Middle frontal gyrus (tissue), 1 donor: ENCODE measurements around the gene ABCA2.
A peak's percentile ranks its signal among the peaks of the same experiment; 100 is the strongest.

ENCODE experiments used
- DNase-seq: peaks from one replicate; pipeline ENCODE4 v3.0.0-alpha.2; 2015; ENCODE audit warnings: low spot score; ENCODE audit errors: extremely low spot score

Gene ABCA2, protein sequence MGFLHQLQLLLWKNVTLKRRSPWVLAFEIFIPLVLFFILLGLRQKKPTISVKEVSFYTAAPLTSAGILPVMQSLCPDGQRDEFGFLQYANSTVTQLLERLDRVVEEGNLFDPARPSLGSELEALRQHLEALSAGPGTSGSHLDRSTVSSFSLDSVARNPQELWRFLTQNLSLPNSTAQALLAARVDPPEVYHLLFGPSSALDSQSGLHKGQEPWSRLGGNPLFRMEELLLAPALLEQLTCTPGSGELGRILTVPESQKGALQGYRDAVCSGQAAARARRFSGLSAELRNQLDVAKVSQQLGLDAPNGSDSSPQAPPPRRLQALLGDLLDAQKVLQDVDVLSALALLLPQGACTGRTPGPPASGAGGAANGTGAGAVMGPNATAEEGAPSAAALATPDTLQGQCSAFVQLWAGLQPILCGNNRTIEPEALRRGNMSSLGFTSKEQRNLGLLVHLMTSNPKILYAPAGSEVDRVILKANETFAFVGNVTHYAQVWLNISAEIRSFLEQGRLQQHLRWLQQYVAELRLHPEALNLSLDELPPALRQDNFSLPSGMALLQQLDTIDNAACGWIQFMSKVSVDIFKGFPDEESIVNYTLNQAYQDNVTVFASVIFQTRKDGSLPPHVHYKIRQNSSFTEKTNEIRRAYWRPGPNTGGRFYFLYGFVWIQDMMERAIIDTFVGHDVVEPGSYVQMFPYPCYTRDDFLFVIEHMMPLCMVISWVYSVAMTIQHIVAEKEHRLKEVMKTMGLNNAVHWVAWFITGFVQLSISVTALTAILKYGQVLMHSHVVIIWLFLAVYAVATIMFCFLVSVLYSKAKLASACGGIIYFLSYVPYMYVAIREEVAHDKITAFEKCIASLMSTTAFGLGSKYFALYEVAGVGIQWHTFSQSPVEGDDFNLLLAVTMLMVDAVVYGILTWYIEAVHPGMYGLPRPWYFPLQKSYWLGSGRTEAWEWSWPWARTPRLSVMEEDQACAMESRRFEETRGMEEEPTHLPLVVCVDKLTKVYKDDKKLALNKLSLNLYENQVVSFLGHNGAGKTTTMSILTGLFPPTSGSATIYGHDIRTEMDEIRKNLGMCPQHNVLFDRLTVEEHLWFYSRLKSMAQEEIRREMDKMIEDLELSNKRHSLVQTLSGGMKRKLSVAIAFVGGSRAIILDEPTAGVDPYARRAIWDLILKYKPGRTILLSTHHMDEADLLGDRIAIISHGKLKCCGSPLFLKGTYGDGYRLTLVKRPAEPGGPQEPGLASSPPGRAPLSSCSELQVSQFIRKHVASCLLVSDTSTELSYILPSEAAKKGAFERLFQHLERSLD (N-terminal part only)

DNA sequence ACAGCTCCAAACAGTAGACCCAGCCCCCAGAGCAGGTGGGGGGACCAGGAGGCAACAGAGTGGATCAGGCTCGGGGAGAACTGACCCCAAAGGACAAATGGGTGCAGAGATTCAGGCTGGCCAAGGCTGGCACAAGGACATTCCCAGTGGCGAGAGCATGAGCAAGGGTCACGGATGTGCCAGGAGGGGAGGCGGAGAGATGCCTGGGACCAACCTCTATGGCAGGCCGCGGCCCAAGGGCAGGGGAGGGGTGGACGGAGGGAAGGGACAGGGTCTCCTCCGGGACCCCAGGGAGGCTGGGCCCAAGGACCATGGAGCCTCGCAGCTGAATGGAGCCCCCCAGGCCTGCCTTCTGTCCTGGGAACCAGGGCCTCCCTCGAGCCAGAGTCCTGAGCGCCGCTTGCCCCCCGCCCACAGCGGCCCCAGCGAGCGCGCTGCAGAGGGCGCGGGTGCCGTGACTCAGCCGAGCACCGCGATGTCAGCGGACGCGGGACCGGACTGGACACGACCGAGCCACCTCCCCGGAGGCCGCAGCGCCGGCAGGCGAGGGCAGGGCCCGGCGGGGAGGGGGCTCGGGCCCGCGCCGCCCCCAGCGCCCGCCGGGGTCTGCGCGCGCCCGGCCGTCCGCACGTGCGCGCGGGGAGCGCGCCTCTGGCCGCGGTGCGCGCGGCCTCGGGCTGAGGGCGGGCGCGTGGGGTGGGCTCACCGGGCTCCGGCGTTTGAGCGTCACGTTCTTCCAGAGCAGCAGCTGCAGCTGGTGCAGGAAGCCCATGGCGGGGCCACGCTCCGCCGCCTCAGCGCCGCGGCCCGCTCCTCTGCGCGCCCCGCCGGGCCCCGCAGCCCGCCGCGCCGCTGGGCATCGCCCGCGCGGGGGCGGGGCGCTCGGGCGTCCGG is at the start of gene ABCA2:
Gene ABCA2 (minus strand): TSS at position 869 of the 894 bp plus-strand sequence. CDS start 97 bp downstream, at position 772.
- DNase-seq: no peak

DNA sequence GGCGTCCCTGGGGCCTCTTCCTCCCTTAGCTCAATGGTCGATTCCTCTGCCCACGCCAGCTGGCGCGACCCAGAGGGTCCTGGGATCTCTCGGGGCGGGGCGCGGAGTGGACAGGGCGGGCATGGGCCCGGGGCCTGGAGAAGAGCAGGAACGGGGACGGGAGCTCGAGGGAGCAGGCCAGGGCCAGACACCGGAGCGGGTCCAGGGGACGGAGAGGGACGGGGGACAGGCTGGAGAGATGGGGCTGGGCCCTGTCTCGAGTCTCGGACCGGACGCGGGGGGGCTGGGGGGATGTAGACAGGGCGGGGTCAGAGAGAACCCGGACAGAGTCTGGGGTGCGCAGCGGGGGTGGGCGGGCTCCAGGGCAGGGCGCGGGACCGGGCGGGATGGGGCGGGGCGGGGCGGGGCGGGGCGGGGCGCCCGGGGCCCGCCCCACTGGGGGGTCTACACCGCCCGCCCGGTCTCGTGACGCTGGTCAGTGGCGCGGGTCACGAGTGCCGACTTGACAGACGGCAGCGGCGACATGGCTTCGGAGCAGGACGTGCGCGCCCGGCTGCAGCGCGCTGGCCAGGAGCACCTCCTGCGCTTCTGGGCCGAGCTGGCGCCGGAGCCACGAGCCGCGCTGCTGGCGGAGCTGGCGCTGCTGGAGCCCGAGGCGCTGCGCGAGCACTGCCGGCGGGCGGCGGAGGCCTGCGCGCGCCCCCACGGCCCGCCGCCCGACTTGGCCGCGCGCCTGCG is 49.1 kb upstream of the ABCA2 start, which contains the start of gene UAP1L1:
Gene UAP1L1 (plus strand): TSS at position 508 of the 738 bp plus-strand sequence. CDS start 16 bp downstream, at position 524.
- peak; percentile 65 for DNase-seq

DNA sequence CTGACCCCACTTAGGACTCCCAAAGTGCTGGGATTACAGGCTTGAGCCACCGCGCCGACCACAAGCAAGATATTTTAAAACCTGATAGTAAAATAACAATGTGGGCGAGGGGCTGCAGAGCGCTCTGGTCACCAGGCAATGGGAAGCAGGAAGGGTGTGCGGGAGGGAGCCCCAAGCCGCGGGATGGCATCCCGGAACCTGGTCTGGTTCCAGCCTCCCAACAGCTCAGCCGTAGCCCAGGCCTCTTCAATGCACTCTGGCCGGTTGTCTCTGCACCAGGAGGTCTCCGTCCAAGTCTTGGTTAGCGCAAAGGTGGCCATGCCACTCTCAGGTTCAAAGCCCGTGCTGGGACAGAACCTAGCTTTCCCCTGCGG is 48.6 kb upstream of the ABCA2 start:
- no peak for DNase-seq

DNA sequence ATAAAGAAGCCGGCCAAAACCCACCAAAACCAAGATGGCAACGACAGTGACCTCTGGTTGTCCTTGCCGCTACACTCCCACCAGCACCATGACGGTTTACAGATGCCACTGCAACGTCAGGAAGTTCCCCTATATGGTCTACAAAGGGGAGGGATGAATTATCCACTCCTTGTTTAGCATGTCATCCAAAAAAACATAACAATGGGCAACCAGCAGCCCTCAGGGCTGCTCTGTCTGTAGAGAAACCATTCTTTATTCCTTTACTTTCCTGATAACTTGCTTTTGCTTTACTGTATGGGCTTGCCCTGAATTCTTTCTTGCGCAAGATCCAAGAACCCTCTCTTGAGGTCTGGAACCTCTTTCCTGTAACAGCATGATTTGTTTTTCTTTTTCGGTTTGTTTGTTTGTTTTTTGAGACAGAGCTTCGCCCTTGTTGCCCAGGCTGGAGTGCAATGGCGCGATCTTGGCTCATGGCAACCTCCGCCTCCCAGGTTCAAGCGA is 47.3 kb upstream of the ABCA2 start:
- DNase-seq: no peak

DNA sequence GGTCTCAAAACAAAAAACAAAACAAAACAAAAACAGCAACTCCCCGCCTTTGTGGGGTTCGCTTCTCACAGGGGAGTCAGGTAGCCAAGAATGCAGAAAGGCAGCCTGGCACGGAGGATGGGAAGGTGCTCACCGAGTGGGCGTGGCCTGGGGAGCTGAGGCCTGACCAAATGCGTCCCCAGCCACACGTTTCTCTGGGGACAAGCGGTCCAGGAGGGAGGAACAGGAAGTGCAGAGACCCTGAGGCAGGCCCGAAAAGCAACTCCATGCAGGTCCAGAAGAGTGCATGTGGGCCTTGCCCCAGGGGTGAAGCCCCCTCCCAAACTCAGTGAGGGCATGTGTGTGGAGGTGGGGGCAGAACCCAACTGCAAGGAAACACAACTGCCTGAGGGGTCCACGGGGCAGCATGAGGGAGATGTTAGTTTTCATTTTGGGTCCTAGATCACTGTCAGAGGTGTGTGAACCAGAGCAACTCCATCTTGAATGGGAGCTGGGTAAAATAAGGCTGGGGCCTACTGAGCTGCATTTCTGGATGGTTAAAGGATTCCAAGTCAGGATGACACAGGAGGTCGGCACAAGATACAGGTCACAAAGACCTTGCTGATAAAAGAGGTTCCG is 46.7 kb upstream of the ABCA2 start:
- no peak for DNase-seq

DNA sequence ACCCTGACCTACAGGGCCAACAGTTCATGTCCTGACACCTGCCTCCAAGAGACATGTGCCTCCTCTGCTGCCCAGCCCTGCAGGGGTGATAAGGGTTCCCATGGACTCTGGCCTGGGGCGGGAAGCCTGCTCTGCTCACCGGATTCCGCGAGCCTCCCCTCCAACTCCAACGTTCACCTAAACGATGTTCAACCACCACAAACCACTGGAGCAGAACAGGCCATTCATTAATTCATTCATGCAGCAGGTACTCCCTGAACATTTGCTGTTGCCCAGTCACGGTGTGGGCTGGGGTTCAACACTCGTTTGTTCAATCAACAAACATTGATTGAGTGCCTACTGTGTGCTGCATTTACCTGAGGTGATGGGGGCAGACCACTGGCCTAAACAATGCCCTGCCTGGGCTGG is 46.0 kb upstream of the ABCA2 start:
- no peak for DNase-seq

DNA sequence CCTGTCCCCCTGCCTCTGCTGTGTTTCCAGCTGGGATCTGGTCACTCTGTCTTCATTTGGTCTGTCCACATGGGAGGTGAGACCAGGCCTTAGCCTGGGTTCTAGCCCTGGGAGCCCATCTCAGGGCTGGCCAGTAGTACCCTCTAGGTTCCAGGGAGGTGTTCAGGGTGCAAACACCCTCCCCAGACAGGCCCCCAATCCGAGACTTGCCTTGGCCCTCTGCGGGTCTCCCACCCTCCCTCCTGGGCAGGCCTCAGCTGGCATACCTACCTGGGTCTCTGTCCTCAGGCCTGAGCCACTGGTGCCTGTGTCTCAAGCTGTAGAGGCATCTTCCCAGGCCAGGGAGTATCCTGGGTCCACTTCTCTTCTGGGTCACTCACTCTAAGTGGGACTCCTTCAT is 43.2 kb upstream of the ABCA2 start:
- no peak for DNase-seq

DNA sequence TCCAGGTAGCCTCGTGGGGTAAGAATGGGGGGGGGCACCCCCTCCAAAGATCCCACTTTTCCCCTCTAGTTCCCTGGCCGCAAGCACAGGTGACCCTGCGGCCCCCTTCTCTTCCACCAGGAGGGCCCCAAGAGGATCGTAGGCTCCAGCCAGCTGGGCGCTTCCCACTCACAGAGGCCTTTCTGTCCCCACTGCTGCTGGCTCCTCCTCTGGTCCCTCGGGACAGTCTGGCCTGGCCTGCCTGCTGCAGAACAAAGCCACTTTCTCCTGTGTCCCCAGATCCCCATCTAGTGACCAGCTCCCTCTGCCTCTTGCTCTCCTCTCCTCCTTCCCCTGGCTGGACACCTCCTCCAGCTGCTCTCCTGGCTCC is 42.9 kb upstream of the ABCA2 start:
- peak; percentile 77 for DNase-seq

DNA sequence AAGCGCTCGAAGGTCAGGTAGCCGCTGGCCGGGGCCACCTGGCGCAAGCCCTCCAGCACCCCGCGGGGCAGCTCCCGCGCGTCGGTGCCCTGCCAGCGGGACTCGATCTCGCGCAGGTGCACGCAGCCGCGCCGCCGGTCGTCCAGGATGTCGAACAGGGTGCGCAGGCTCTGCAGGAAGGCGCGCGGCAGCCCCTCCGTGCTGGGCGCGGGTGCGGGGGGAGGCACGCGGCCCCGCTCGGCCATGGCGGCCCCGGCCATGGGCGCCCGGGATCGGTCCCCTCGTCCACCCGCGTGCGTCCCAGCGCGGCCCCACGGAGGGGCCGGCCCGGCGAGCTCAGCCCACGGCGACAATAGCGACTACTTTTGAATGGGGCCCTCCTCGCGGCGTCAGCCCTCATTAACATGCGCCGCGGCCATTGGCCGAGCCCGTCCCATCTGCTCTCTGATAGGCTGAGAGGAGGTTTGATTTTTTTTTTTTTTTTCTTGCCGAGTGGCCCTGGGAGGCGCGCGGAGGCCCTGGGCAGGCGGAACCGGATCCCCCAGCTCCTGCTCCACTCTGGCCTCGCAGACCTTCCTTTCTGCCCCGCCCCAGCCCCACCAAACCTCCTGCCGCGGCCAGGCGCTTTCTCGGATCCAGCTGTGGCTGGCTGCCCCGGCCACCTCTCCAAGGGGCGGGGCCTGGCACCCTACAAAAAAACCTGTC is 42.3 kb upstream of the ABCA2 start, which contains the start of gene SAPCD2:
Gene SAPCD2 (minus strand): TSS at position 357 of the 705 bp plus-strand sequence. CDS start 97 bp downstream, at position 260.
- peak; percentile 75 for DNase-seq

DNA sequence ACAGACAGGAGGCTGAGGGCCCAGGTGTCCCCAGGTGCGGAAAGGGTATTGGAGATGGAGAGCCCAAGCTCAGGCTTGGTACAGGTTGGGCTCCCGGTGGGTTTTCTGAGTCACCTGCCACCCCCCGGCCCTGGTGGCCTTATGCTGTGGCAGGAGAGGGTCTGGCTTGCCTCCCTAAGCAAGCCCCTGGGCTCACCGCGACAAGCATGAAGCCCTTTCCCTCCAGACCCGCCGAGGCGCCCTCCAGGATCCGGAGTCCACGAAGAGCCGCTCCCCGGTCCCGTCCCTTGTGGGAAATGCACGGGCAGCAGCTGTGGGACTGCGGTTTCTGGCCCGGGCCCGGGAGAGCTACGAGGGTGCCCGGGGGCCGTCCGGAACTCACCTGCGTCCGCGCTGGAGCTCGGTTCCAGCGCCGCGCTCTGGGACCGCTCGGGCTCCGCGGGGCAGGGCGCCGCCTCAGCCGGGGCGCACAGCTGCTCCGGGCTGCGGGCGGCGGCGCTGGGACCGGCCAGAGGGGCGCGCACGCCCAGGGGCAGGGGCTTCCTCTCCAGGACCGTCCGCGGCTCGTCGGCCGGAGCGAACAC is 41.6 kb upstream of the ABCA2 start:
- DNase-seq: no peak

DNA sequence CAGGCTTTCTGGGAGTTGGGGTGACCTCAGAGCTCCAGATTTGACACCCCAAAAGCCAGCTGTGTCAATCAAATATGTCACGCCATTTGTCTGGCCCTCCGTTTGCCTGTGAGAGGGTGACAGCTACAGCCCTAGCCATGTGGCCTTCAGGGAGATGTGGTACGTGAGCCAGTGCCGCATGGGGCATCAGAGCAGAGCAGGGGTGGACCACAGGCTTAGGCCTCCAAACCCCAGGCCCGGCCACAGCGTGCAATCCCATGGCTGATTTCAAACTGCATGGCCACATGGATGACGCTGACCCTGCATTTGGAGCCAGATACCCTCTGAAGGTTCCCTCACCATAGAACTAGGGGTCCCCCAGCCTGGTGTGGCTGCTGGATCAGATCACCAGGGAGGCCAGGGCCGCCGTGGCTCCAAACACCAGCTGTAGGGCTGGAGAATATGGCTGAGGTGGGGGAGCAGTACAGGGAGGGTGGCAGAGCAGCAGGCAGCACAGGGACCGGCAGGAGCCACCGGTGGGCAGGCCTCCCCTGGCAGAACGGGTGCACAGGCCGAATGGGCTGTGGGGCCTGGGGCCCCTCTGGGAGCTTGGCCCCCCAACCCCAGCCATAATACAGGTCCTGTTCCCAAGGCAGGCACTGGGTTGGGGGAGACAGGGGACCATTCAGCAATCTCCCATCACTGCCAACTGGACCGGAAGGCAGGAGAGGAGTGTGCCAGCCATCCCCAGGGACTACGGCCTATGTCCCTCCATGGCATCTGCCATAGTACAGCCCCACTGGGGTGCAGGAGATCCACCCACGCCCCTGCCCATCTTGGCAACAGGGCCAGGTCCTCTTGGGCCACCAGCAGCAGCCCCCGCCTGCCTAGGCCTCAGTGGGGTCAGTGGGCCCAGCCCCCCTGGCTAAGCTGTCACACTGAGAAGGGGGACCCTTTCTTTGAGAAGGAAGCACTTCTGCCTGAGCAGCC is 40.8 kb upstream of the ABCA2 start:
- no peak for DNase-seq

DNA sequence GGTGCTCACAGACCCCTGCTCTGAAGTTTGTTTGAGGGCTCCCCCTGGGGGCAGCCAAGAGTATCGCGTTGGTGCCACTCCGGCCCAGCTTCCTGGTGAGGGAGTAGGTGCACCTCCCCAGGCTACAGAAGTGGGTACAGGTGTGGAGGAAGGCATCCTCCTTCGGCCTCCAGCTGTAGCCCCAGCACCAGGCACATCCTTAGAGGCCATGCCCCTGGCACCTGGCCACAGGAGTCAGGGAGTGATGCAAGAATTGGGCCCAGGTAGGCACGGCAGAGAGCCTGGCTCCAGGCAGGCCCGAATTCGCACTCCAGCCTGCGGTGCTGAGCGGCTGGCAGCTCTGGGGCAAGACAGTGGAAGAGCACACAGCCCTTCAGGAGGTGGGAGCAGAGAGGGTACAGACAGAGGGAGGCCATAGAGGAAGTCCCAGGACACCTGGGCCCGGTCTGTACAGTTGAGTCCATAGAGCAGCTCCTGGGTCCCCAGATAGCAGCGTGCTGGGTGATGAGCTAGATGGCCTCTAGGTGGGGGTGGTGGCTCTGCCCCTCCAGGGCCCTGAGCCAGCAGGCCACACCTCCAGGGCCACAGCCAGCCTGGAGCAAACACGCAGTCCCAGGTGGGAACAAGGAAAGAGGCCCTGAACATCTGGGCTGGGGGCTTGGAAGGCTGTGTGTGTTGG is 40.0 kb upstream of the ABCA2 start:
- DNase-seq: peak; percentile 68

DNA sequence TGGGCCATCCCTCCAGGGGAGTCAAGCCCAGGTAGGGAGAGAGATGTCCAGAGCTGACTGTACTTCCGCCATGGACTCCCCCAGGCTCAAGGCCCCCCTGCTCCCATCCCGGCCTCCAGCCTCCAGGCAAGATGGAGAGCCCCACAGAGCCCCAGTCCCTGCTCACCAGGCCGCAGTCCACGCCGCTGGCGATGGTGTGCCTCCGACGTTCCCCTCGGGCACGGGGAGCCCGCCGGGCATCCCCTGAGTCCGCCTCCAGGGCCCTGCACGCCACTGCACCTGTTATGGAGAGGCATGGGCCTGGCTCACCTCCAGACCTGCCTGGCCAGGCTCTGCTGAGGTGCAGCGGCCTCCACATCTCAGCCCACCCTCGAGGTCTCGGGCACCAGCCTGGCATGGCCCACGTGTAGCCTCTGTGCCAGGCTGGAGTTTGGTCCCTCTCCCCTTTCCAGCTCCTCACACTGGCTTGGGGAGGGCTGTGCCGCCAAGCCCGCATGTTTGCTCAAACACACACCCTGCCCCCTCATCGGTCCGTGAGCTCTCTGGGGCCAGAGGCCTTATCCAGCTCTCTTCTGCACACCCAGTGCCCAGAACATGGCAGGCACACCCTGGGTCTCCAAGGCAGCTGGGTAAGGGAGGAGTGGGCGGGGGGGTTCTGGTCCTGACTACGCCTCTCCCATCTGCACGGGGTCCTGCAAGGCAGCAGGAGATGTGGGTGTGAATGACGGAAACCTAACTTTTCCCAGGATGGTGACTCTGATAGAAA is 38.2 kb upstream of the ABCA2 start:
- no peak for DNase-seq

DNA sequence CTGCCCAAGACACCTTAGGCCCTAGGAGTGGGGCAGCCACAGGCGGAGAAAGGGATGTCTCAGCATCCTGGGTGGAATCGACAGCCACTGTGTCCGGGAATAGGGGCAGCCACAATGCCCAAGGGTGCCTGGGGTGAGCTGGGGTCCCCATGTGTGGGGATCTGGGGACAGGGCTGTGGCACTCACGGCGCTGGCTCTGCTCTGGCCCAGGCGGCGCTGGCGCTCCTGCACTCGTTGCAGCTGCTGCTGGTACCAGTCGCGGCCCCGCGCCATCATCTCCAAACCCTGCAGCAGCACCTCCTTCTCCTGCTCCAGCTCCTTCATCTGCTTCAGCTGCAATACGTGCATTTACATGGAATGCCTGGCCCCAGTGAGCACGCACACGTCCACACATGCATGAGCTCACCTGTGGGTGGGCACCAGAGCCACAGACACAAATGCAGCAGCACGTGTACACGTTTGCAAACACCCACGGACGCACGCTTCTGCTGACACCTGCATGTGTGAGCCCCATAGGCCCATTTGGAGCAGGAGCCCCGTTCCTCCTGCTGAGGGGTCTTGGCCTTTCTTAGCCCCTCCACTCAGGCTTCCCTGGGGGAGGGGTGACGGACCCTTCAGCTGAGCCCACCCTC is 37.4 kb upstream of the ABCA2 start:
- no peak for DNase-seq

DNA sequence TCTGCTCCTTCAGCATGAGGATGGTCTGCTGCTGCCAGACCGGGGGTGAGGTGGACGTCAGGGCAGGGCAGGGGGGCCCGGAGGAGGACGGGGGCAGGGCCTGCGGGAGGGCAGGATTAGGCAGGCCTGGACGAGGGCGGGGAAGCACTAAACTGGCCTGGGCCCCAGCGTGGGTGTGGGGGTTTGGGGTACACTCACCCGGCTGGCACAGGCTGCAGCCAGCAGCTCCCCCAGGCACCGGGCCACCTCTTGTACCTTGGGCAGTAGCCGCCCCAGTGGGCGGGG is 36.8 kb upstream of the ABCA2 start:
- no peak for DNase-seq
